Dermis microvascular lymphatic vessel endothelial cell (primary cell): ENCODE measurements around the gene SGCA. TPM values are rescaled to one million over a fixed set of nuclear protein-coding genes. Genes with fewer than 3 reads are reported as not detected.

ENCODE experiments used
- DNase-seq, 2 donors: peaks; one replicate each; pipeline versions ENCODE4 v3.0.0 to v3.0.0-alpha.2; 2010; ENCODE audit warnings: low read depth in 2 of 2
- total RNA-seq: library from RNA; depleted of rRNA; stranded (reverse); fragments of >200 nt; gene quantifications from 2 replicates; pipeline ENCODE4 v1.2.1, GENCODE V29; 2014

SGCA gene
- total RNA-seq, 1 donor from 2014 or later, result not detected

DNA sequence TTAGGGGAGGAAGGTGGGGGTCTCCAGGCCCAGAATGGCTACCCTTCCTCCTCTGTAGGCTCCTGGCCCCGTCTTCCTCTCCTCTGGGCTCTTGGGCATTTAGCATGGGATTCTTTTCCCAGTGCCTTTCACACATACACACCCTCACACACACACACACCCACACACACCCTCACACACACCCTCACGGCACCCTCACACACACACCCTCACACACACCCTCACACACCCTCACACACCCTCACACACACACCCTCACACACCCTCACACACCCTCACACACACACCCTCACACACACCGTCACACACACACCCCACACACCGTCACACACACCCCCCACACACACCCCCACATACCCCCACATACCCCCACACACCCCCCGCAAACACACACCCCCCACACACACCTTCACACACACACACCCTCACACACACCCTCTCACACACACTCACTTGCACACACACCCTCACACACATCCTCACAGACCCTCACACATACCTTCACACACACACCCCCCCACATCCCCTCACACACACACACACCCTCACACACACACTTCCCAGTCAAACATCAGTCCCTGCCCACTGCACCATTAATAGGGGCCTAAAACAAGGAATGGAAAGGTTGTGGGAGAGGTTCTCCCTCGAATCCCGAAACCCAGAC lies 845 bp downstream of the SGCA start:
- DNase-seq, result no peak

DNA sequence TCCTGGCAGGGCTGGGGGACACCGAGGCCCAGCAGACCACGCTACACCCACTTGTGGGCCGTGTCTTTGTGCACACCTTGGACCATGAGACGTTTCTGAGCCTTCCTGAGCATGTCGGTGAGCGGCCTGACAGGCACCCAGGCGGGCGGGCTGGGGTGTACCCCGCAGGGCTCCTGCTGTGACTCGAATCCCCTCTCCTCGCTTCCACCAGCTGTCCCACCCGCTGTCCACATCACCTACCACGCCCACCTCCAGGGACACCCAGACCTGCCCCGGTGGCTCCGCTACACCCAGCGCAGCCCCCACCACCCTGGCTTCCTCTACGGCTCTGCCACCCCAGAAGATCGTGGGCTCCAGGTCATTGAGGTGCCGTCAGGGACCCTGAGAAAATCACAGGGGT lies 1.6 kb downstream of the SGCA start:
- no peak for DNase-seq

DNA sequence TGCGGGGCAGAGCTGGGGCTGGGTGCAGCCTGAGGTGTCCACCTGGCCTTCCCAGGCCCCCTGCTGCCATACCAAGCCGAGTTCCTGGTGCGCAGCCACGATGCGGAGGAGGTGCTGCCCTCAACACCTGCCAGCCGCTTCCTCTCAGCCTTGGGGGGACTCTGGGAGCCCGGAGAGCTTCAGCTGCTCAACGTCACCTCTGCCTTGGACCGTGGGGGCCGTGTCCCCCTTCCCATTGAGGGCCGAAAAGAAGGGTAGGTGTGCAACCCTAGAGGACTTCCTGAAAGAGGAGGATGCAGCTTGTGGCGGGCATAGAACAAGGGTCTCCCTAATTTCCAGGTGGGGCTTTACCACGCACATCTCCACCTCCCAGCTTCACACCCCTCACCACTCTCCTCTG lies 2.5 kb downstream of the SGCA start:
- no peak for DNase-seq

DNA sequence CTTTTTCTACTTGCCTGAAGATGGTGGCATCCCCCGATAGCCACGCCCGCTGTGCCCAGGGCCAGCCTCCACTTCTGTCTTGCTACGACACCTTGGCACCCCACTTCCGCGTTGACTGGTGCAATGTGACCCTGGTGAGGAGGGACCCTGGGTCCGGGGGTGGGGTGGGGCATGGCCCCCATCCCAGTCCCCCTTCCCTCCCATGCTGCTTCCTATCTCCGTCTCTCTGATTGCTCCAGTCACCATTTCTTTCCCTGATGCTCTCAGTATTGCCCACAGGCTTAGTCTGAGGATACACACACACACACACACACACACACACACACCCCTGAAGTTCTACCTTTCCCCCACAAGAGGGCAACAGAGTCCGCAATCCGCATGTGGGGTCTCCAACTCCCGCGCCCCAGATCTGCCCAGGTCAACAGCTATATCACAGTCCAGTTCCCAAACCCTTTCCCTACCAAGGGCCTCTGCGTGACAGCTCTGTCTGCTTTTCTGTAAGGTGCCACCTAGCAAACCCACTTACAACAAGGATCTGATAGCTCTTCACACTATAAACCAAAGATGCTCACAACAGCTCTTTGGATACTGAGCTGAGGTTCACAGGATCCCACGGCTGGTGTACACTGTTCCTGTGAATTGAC lies 3.4 kb downstream of the SGCA start:
- peak; percentile 30 to 74 for DNase-seq

DNA sequence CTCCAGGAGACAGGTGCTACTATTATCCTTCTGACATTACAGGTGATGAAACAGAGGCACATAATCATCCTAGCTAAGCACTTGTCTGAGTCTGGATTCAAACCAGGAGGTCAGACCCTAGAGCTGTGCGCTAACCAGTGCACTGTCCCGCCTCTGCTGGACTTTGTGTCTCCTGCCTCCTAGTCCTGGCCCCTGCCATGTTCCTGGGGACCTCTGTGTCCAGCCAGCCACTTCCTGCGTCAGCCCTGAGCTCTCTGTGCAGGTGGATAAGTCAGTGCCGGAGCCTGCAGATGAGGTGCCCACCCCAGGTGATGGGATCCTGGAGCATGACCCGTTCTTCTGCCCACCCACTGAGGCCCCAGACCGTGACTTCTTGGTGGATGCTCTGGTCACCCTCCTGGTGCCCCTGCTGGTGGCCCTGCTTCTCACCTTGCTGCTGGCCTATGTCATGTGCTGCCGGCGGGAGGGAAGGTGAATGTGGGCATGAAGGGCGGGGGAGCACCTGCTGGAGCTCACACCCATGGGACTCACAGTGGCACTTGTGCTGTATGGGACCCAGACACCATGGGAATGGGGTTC lies 4.2 kb downstream of the SGCA start:
- DNase-seq, result no peak

DNA sequence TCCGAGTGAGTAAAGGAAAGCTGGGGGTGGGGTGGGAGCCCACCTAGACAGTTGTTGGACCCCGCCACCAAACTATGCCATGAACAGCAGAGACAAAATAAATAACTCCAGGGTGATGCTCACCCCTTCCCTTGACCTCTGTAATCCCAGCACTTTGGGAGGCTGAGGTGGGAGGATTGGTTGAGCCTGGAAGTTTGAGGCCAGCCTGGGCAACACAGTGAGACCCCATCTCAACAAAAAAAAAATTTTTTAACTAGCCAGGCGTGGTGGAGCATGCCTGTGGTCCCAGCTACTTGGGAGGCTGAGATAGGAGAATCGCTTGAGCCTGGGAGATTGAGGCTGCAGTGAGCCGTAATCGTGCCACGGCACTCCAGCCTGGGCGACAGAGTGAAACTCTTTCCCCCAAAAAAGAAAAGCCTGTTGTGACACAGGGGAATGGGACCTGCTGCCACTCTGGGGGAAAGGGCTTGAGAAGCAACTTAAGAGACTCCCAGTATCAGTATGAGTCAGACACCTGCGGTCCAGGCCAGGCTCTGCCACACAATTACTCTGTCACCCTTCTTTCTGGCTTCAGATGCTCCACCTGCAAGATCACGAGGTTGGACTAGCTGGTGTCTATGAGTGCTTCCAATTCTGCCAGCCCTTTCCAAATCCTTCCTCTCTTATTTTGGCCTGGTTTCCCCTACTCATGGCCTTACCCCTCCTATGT lies 5.0 kb downstream of the SGCA start:
- no peak for DNase-seq

DNA sequence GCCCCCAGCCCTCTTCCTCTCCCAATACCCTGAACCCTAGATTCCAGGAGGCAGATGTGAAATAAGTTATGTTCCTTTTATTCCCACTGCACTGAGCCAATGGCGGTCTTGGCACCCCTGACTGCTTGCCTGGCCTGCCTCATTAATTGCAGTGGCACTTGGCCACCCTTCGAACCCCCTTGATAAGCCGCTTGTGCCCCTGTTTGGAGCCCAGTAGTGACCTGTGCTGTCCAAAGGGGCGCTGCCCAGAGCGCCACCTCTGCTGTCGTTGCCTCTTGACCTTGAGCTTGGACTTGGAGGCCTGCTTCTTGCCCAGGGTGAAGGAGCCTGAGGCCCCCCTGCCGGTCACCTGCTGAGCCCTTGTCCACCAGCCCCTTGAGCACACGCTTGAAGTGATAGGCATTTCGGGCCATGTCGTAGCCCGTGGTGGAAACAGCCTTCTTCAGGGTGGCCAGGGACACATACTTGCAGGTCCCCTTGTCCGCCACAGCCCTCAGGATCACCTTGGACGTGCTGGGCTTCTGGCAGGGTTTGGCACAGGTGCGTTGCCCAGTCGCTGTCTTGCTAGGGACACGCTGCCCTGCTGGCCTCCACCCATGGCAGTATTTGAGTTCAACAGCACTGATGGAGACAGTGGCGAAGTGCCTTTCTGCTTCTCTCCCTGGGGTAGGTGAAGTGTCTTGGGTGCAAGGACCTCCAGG lies 5.7 kb downstream of the SGCA start:
- DNase-seq, result no peak

DNA sequence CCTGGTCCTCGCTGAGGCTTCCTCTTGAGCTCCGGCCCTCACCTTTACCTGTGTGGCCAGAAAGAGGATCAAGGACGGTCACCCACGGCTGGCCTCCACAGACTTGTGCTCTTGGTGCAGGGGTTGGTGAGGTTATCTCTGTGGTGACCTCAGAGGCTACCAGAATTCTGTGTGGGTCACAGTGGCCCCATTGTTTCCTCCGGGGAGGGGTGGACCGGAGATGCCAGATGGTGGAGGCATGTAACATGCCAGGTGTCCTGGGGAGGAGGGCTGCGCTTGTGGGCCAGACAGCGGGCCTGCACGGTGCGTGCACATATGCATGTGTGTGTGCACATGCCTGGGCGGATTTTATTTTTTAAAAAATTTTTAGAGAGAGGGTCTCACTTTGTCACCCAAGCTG lies 6.3 kb downstream of the SGCA start:
- DNase-seq, result no peak

DNA sequence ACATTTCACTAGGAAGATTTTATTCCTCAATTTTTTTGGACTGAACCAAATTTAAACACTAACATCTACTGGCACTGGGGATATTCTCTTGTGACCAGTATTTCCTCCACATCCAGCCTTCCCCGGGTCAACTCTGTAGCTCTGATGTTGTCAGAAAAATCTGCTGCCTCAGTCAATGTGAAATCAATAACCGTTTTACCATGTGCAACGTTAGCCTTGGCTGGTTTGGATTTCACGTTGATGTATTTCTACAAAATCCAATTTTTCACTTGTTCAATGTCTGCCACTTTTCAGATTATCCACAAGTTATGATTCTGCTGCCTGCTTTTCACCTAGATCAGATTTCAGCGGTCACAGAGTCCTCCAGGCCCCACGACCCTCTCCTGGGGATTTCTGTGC lies 7.1 kb downstream of the SGCA start:
- DNase-seq, result no peak

DNA sequence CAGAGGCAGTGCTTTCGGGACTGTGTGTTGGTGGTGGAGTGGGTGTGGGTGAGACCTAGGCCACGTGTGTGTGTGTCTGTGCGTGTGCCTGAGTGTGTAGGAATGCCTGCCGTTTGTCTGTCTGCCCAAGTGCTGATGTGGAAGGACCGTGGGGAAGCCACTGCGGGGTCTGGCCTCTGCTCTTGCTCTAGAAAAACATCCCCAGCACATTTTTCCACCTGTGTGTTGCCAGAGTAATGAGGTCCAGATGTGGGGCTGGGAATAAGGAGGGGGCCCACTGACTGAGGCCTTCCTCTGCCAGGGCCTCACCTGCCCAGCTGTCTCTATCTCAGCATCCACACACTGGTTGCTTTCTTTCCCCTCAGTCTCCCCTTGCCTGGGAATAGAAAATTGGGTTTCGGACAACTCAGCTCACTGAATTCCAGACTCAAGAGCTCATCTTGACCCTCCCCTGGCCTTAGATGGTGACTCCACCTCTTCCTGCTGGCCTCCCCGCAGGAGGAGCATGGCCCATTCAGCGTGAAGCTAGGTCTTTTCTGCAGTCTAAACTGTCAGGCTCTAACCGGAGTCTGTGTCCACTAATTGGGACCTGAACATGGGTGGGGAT lies 7.6 kb downstream of the SGCA start:
- no peak for DNase-seq

DNA sequence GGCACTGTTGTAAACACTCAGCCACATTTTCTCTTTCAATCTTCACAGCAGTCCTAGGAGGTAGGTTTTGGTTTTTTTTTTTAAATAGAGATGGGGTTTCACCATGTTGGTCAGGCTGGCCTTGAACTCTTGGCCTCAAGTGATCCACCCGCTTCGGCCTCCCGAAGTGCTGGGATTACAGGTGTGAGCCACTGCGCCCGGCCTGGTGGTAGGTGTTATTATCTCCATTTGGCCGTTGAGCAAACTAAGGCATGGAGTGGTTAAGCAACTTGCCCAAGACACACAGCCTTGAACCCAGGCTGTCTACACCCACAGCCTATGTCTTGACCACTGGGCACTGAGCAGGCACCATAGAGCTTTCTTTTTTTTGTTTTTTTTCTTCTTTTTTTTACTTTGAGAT lies 8.6 kb downstream of the SGCA start:
- DNase-seq, result no peak

DNA sequence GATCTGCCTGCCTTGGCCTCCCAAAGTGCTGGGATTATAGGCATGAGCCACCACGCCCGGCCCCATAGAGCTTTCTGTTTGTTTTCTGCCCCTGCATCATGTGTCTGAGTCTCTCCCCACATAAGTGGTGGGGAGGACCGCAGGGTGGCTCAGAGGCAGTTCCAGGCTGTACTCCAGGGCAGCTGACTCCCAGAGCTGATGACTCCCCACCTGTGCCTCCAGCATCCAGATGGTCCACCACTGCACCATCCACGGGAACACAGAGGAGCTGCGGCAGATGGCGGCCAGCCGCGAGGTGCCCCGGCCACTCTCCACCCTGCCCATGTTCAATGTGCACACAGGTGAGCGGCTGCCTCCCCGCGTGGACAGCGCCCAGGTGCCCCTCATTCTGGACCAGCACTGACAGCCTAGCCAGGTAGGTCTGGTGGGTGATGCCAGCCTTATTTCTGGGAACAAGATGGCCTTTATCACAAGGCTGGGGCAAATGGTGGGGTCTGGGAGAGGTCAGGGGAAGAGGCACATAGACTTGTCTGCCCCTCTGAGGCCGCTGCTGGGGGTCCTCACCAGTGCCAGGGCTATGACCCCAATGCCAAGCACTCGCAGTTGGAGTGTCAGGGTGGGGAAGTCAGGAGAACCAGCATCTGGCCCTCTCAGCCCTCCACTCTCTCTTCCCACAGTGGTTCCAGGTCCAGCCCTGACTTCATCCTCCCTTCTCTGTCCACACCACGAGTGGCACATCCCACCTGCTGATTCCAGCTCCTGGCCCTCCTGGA lies 9.4 kb downstream of the SGCA start:
- DNase-seq, result no peak

DNA sequence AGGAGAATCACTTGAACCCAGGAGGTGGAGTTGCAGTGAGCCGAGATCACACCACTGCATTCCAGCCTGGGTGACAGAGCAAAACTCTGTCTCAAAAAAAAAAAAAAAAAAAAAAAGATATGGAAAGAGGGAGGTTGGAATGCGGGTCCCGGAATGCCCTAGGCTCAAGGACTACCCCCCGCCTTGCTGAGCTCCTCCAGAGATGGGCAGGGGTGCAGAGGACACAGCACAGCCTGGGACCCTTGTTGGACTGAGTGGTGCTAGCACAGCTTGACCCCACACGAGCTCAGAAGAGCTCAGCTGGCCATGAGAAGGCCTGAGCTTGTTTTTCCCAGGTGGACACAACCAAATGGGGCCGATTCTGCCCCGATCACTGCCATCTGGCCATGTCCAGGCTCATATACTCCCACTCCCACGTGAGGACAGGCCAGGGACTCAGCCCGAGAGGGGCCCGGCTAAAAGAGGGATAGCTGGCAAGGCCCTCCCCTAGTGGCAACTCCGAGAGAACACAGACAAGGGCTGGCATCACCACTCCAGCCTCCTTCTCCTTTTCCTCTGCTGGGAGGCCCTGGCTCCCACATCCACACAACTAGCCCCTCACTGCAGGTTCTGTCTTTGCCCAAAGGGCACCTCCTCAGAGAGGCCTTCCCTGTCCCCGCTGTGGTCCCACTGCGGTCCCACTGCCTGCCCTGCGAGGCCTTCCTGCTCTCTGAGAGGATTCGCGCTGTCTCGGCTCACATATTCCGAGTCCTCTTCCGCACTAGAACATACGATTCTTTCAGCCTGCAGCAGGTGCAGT lies 11.0 kb downstream of the SGCA start:
- no peak for DNase-seq

DNA sequence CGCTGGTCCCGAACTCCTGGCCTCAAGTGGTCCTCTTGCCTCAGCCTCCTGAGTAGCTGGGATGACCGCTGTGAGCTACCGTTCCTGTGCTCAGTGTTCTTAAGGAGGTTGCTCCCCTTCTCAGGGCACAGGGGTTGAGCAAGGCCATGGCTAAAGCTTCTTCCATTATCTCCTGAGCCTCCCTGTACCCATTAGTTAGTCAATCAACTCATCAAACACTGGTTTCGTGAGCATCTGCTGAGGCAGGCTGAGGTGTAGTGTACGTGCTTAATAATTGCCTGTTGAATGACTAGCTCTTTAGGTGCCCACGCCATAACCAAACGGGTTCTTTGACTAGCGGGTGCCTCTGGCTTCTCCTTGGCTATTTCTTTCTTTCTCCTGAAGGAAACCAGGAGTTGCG lies 11.7 kb downstream of the SGCA start:
- DNase-seq, result no peak

DNA sequence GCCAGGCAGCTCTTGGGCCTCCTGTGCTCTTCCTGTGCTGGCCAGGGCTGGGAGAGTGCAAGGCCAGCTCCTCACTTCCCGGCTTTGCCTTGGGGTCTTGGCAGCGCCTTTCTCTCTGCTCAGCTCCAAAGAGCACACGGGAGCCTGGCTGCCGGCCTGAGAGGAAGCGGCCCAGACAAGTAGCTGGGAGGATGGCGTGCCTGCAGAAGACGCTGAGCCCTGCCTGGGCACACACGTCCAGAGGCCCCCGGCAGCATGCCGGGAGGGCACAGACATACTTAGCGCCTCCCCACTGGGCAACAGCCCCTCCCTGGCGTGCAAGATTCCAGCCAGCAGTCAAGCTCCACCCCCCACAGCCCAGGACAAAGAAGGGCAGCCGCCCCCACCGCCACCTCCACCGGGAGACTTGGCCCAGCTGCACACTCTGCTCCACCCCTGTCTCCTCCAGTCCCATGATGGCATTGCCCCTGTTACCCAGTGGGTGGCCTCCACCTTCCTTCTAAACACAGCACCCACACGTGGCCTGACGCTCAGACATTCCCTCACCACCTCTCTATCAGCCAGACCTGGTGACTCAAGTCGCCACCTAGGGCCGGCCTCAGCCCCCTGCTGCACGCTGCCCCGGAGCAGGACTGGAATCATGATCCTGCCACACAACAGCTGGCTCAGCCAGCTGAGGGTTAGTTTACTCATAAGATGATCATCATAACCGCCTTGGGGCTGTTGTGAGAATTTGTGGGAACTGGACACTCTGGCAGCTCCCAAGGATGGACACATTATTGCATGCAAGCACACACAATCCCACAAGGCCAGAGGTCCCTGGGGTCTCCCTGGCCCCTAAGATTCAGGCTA lies 12.4 kb downstream of the SGCA start:
- DNase-seq, result peak; percentile 20 to 80

DNA sequence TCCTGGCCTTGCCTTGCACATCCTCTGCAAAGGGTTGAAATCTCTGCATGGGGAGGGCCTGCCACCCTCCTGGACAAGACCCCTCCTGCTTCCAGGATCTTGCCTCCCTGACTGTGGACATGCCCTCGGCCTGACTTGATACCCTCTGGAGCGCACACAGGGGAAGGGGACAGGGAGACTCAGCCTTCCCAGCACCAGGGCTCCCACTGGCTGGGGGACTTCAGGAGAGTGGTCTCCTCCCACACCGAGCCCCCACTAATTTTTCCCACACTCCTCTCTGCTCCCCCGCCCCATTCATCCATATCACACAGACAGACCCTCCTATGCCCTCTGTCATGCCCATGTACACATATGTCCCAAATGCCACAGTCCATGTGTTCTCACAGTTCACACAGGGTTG lies 14.3 kb downstream of the SGCA start:
- no peak for DNase-seq

DNA sequence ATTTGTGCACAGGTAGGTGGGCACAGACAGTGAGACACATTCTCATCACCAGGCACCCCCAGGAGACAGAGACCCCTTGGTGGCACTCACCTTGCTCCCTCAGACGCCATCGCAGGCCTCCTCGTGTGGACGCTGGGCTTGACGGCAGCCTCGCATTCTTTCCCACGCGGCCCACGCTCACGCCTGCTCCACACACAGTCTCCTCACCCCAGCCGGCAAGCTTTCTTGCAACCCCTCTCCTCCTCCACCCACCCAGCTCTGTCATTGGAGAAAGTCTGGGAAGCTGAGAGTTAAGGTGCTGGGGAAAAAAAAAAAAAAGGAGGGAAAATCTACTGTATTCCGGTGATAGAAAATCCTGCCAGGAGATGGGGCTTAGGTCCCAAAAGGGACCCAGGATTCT lies 14.8 kb downstream of the SGCA start:
- DNase-seq, result no peak

DNA sequence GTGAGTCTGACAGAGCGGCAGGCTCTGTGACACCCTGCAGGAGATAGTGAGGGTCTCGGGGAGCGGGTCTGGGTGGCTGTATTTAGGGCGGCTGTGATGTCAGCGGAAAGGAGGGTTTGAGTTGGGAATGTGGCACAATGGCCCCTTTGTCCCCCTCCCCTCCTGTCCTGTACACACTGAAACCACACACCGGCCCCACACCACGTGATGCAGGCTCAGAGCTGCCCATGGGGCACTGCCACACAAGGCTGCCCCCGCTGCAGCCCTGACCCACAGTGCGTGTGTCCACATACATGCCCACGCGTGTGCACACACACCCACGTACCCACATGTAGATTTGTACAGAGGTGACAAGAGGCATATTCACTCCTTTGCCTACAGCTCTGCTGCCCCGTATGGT lies 15.3 kb downstream of the SGCA start:
- no peak for DNase-seq
